Measurements from ENCODE around the gene ERG28.

DNA sequence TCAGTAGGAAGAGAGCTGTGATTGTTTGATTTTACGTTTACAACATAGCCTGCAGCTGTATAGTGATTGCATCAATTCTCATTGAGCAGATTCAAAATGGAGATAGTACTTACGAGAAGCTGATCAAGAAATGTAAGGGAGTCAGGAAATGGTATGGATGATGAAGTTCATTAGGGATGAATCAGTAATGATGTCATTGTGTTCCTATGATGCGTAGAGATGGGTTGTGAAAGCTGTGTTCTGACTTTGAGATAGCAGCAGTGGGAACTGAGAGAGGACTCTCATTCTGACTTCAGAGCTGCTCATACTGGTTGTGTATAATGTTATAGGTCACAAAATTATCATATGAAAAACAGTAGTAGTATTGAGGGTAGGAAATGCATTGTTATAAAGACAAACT lies 44.3 kb upstream of the ERG28 start:
- TF ChIP-seq, protein P1, sequence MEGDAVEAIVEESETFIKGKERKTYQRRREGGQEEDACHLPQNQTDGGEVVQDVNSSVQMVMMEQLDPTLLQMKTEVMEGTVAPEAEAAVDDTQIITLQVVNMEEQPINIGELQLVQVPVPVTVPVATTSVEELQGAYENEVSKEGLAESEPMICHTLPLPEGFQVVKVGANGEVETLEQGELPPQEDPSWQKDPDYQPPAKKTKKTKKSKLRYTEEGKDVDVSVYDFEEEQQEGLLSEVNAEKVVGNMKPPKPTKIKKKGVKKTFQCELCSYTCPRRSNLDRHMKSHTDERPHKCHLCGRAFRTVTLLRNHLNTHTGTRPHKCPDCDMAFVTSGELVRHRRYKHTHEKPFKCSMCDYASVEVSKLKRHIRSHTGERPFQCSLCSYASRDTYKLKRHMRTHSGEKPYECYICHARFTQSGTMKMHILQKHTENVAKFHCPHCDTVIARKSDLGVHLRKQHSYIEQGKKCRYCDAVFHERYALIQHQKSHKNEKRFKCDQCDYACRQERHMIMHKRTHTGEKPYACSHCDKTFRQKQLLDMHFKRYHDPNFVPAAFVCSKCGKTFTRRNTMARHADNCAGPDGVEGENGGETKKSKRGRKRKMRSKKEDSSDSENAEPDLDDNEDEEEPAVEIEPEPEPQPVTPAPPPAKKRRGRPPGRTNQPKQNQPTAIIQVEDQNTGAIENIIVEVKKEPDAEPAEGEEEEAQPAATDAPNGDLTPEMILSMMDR (IDR thresholded peaks at IDR 0.05), result no peak
- TF ChIP-seq EZH2phosphoT487 (IDR thresholded peaks at IDR 0.05) (no peak), EZH2 (IDR thresholded peaks at IDR 0.05) (no peak)

Data from neural progenitor cell (in vitro differentiated cells).